Smooth muscle cell (in vitro differentiated cells): ENCODE data around the gene CFAP100. TPM values are rescaled to one million over a fixed set of nuclear protein-coding genes. Genes with fewer than 3 reads are reported as not detected.

Experiments used
- DNase-seq: peaks from one replicate; lab custom pipeline; 2025; ENCODE audit not compliant: unreplicated experiment; lab: John Stamatoyannopoulos, UW
- H2AFZ ChIP-seq: fragments of 200-600 bp; sonication (generic); 2 replicates; pipeline ENCODE4 v1.6.0; 2016; ENCODE audit warnings: antibody characterized with exemption, low read depth, mild to moderate bottlenecking
- H3F3A ChIP-seq: fragments of 200-600 bp; sonication (generic); 2 replicates; pipeline ENCODE4 v1.6.0; 2017; ENCODE audit warnings: antibody characterized with exemption, low read depth
- H3K27ac ChIP-seq: fragments of 200-600 bp; sonication (generic); 2 replicates; pipeline ENCODE4 v1.5.1; 2016; ENCODE audit warnings: low read depth, mild to moderate bottlenecking
- H3K27me3 ChIP-seq: fragments of 200-600 bp; sonication (generic); 2 replicates; pipeline ENCODE4 v1.6.1; 2016; ENCODE audit warnings: low read depth, mild to moderate bottlenecking
- H3K36me3 ChIP-seq: fragments of 200-600 bp; sonication (generic); 2 replicates; pipeline ENCODE4 v1.5.1; 2016; ENCODE audit warnings: low read depth
- H3K4me1 ChIP-seq: fragments of 200-600 bp; sonication (generic); 2 replicates; pipeline ENCODE4 v1.5.1; 2016; ENCODE audit warnings: low read depth
- H3K4me2 ChIP-seq: fragments of 200-600 bp; sonication (generic); 2 replicates; pipeline ENCODE4 v1.6.0; 2016; ENCODE audit warnings: mild to moderate bottlenecking
- H3K4me3 ChIP-seq: fragments of 200-600 bp; sonication (generic); 2 replicates; pipeline ENCODE4 v1.5.1; 2016; ENCODE audit warnings: mild to moderate bottlenecking
- H3K79me2 ChIP-seq: fragments of 200-600 bp; sonication (generic); 2 replicates; pipeline ENCODE4 v1.6.0; 2016; ENCODE audit warnings: low read depth, mild to moderate bottlenecking
- H3K9ac ChIP-seq: fragments of 200-600 bp; sonication (generic); 2 replicates; pipeline ENCODE4 v1.6.0; 2016; ENCODE audit warnings: low read depth
- H3K9me3 ChIP-seq: fragments of 200-600 bp; sonication (generic); replicated peaks from 2 replicates; pipeline ENCODE4 v1.5.1; 2016; ENCODE audit warnings: low read depth
- H4K20me1 ChIP-seq: fragments of 200-600 bp; sonication (generic); 2 replicates; pipeline ENCODE4 v1.6.0; 2016; ENCODE audit warnings: low read depth
- CTCF ChIP-seq: fragments of 200-600 bp; sonication (generic); IDR thresholded peaks from 2 replicates; pipeline ENCODE4 v1.5.1; 2017; ENCODE audit warnings: borderline replicate concordance, mild to moderate bottlenecking, antibody characterized with exemption; ENCODE audit not compliant: insufficient read depth, poor library complexity, severe bottlenecking
- WGBS: methylation state at CpG from one replicate; pipeline ENCODE4 v1.1.7; 2016; ENCODE audit warnings: low lambda C conversion rate; 5-methylcytosine and 5-hydroxymethylcytosine counted together
- polyA plus RNA-seq: library from polyadenylated mRNA; unstranded; fragments of >200 nt; fragmentation: Nextera tagmentation; extraction: Ambion mirVana; gene quantifications from 2 replicates; pipeline ENCODE4 v1.2.1, GENCODE V29; 2016
- total RNA-seq: library from RNA; depleted of rRNA; stranded (reverse); fragments of >200 nt; gene quantifications from 2 replicates; pipeline ENCODE4 v1.2.3, GENCODE V29; 2014

The CFAP100 gene
- total and polyA plus RNA-seq, 2 experiments from 2014 or later, result not detected

- Histone ChIP-seq H3K9ac (no peak overlapping the region), H3K4me2 (no peak overlapping the region), H3K27me3 (peaks cover 15% of the 10 kb centered on the region), H3K4me3 (no peak overlapping the region), H3K27ac (no peak overlapping the region), H3K79me2 (no peaks in the 10 kb centered on the region), H2AFZ (no peak overlapping the region), H3K4me1 (no peaks in the 10 kb centered on the region), H3F3A (no peaks in the 10 kb centered on the region), H3K9me3 (no peaks in the 10 kb centered on the region), H4K20me1 (no peaks in the 10 kb centered on the region), H3K36me3 (no peaks in the 10 kb centered on the region)
- WGBS, result 93% methylated on average over 9 of the region's 9 CpGs
- no peak for TF ChIP-seq CTCF
- no peak for DNase-seq
These were observed 30.5 kb upstream of the CFAP100 start for GRCh38 chr3:126364130-126364695.

- DNase-seq, result no peak
- no peaks in the 10 kb centered on the region for H3K36me3 ChIP-seq
- no peak for TF ChIP-seq CTCF
- no peak overlapping the region for H3K9ac ChIP-seq
- no peak overlapping the region for H3K4me3 ChIP-seq
- H3K4me2 ChIP-seq, result no peak overlapping the region
- 77% methylated on average over 5 of the region's 5 CpGs for WGBS
- H3K27me3 ChIP-seq, result peaks cover 8% of the 10 kb centered on the region
- H3K27ac ChIP-seq, result no peak overlapping the region
- H3F3A ChIP-seq, result no peaks in the 10 kb centered on the region
- H2AFZ ChIP-seq, result no peak overlapping the region
- no peaks in the 10 kb centered on the region for H3K4me1 ChIP-seq
- no peaks in the 10 kb centered on the region for H3K9me3 ChIP-seq
- H4K20me1 ChIP-seq, result no peaks in the 10 kb centered on the region
- no peaks in the 10 kb centered on the region for H3K79me2 ChIP-seq
These were observed 29.9 kb upstream of the CFAP100 start for GRCh38 chr3:126364731-126365301.

- Histone ChIP-seq H3K4me1 (no peaks in the 10 kb centered on the region), H3F3A (no peaks in the 10 kb centered on the region), H3K27me3 (peaks cover under 1% of the 10 kb centered on the region), H3K27ac (no peak overlapping the region), H2AFZ (no peak overlapping the region), H3K36me3 (no peaks in the 10 kb centered on the region), H3K79me2 (no peaks in the 10 kb centered on the region), H4K20me1 (no peaks in the 10 kb centered on the region), H3K9ac (no peak overlapping the region), H3K4me3 (no peak overlapping the region), H3K4me2 (no peak overlapping the region), H3K9me3 (no peaks in the 10 kb centered on the region)
- 93% methylated on average over 11 of the region's 11 CpGs for WGBS
- DNase-seq, result no peak
- TF ChIP-seq CTCF, result no peak
These were observed 29.1 kb upstream of the CFAP100 start for GRCh38 chr3:126365351-126366277.
